Suppressor macrophage treated with lipopolysaccharide for 1 hour (primary cell): ENCODE data around the gene EYS.
"Not testable (repeated sequence)": the region's sequence is repeated elsewhere in the genome, so short reads cannot be mapped to it uniquely, and the experiment has no call there.

Experiments
- DNase-seq, 3 donors: peaks; one replicate each; pipeline ENCODE4 v3.0.0-alpha.2; 2020 to 2022

EYS gene

DNA sequence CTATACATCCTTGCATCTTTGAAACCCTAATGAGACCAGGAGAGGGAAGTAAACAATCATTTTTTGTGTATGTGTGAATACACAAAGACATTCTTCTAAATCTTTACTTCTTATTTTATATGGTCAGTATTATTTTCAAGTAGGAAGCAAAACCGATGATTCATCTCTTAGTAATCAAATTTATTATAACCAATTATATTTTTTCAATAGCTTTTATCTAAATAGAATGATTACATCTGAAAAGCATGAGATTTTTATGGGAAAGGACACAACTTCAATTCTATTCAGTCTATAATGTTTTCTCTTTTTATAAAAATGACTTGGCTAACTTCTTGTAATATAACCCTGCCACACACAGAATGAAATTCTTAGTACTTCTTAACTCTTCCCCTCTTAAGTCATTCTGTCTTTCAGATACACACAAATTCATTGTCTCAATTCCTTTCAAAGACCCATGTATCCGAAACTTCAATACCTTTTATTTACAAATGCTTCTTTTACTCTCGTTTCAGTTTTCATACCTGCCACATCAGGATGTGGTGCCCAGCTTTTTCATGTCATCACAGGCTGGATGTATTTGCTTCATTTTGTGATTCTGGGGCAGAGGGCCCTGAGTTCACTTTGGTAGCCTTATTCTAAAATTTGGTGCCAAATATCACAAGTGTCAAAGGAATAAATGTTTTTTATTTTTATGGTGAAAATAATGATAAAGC lies 1844.4 kb downstream of the EYS start:
- no peak for DNase-seq

DNA sequence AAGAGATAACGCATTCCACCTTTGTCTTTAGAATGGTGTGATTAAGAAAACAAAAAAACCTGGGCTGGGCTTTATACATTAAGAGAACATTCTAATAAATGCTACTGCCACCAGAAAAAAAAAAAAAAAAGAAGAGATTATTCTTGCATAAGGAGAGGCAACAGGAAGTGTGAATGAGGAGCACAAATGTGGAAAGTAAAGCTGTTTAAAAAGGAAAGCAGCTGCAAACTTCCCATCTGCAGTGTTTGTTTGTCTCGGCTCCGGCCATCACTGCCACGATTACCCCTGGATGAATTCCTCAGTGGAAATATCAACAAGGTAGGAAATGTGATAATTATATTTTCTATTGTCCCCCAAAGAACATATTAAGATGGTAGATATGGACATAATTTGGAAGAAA lies 1847.5 kb downstream of the EYS start:
- peak; percentile 17 to 39 (median 32) for DNase-seq

DNA sequence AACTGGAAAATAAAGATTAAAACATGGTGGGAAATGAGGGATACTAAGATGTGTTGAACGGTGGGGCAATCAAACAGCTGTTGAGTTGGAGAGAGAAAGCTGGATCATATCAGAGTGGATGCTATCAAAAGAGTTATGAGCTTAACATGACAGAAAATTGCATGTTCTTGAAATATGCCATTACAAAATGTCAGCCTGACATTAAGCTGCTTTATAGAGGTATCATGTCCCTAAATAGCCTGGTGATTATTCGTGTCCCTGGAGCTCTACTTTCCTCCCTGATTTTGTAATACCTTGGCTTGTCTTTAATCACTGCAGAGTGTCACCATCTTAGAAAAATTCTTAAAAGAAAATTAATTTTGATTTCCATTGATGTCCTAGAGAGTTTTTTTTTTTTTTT lies 1848.3 kb downstream of the EYS start:
- no peak for DNase-seq

DNA sequence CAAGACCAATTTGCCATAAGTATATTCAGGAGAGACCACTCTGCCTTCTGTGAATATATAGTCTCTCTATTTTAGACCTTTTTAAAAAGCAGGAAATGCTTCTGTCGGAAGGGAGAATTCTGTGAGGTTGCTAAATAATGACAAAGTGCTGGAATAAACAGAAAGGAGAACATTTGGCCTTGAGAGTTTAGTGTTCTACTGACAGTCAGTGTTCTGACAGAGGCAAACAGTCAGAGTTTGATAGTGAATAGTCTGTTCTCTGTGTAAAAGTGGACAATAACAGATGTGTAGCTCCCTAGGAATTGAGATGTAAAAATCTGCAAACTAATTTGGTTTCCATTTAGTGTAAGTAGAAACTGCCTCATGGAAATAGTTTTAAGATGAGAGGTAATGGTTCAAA lies 1850.8 kb downstream of the EYS start:
- DNase-seq, result no peak

DNA sequence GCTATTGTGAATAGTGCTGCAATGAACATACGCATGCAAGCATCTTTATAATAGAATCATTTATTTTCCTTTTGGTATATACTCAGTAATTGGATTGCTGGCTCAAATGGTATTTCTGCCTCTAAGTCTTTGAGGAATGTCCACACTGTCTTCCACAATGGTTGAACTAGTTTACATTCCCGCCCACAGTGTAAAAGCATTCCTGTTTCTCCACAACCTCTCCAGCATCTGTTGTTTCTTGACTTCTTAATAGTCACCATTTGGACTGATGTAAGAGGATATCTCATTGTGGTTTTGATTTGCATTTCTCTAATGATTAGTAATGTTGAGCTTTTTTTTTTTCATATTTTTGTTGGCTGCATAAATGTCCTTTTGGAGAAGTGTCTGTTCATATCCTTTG lies 1862.7 kb downstream of the EYS start:
- DNase-seq, result no peak

DNA sequence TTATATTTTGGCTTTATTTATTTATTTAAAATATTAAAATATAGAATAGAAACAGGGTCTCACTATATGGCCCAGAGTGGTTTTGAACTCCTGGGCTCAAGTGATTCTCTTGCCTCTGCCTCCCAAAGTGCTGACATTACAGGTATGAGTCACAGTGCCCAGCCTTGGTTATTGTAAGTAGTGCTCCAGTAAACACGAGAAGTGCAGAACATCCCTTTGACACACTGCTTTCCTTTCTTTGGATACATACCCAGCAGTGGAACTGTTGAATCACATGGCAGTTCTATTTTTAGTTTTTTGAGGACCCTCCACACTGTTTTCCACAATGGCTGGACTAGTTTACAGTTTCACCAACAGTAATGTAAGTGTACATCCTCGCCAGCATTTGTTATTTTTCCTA lies 1867.5 kb downstream of the EYS start:
- no peak for DNase-seq

DNA sequence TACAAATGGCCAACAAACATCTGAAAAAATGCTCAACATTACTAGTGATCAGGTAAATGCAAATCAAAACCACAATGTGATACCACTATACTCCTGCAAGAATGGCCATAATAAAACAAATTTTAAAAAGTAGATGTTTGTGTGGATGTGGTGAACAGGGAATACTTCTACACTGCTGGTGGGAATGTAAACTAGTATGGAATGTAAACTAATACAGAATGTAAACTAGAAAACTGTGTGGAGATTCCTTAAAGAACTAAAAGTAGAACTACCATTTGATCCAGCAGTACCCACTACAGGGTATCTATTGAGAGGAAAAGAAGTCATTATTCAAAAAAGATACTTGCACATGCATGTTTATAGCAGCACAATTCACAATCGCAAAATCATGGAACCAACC lies 1878.3 kb downstream of the EYS start:
- DNase-seq, result not testable (repeated sequence)

DNA sequence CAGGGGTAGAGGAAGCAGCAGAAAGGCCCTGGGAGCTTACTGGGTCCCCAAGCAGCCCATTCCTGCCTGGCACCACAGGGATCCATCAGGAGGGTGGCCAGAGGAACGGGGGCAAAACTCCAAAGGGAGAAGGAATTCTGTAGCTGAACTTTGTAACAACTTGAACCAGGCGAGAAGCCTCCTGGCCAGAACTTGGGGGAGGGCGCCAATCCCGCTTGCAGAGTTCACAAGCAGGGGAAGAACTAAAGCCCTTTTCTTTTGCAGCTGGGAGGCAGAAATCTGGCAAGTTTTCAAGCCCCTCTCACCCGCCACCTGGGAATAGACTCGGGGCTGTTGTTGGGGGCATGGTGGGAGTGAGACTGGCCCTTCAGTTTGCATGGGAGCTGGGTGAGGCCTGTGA lies 1882.3 kb downstream of the EYS start:
- no peak for DNase-seq

DNA sequence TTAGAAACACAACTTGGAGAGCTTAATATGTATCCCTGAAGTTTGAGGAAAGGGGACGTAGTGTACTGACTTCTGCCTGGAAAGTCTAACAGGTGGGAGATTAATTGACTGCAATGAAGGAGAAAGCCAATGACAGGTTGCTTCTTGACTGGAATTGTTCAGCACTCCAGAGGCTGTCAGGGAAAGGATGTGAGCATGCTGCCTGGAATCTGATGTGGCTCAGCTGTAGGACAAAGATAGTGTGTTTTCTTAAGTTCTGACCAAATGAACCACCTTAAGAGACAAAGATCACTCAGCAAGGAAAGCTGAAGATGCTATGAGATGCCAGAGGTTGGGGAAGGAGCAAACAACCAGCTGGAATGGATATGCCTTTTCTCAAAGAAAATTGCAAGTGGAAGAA lies 1885.6 kb downstream of the EYS start:
- DNase-seq, result no peak

DNA sequence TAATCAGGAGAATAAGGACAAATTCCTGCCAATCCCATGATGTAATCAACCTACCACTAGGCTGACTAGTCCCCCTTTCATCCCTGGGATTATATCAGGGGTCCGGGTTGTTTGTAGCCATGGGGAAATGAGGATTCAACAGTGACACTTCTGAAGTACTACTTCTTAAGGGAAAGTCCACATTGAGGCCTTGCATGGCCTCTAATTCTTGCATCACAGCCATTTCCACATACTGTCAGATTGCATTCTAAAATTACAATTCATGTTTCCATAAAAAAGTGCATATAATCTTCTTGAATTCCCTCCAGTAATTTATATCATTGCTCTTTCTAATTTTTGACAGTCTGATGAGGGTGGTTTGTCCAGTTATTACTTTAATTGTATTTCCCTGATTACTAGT lies 1887.2 kb downstream of the EYS start:
- peak; percentile 45 to 83 (median 72) for DNase-seq

DNA sequence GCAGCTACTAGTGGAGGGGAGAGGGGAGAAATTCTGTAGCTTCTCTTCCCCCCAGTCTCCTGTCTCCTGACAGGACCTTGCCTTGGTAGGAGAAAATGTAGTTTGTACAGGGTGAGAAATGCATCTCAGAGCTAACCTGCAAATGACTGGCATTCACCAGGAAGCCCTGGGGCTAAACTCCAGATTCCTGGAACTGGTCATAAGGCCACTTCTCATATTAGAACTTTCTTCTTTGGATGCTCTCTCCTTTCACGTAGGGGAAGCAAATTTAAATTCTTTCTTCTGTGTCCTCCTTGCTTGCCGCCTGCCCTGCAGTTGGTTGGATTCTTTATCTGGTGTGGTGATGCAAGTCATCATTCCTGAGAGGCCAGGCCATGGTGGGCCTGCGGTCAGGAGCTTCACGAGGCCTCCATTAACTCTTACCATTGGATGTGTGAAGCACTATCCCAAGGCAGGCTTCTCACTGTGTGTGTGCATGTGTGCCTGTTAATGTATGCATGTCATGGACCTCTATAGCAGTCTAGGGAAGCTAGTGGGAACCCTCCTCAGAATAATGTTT lies 1889.5 kb downstream of the EYS start:
- DNase-seq, result no peak

DNA sequence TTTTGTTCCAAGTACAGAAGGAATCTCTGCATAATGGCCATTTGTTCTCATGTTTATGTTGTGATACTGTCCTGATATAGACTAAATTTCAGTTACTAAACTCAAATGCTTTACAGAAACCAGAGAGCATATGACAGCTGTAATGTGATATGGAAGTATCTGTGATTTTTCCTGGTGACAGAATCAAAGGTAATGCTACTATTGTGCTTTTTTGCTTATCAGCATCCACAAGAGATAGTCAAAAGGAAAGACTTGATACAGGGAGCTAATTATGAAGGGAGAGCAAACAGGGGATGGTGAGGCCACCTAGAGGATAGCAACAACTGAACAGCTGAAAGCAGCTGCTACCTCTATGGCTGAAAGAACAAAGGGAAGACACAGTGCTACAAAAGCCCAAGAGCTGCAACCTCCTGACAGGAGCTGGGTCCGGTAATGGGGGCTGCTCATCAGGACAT lies 1890.0 kb downstream of the EYS start:
- no peak for DNase-seq

DNA sequence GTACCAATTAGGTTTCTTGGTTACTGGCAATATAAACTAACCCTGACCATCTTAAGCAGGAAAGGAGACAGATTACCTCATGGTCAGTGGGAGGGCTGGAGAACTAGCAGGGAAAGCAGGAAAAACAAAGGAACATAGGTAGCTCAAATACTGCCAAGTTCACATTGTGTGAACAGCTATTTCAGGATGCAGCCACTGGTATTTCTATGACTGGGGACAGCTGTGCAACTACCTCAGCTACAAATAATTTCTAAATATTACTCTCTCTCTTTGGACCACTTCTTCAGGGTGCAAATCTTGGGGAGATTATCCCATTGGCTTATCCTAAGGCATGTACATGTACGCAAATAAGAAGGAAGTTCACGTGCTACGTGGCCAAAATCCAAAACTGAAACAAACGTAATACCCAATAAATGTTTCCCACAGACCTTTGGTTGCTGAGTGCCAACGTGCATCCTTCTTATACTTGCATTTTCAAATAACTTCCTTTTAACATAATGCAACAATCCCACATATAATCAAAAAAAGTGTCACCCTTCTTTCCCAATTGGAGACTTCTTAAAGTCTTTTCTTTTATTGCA lies 1890.5 kb downstream of the EYS start:
- peak in 2 of 3 donors; percentile 31 to 50 for DNase-seq

DNA sequence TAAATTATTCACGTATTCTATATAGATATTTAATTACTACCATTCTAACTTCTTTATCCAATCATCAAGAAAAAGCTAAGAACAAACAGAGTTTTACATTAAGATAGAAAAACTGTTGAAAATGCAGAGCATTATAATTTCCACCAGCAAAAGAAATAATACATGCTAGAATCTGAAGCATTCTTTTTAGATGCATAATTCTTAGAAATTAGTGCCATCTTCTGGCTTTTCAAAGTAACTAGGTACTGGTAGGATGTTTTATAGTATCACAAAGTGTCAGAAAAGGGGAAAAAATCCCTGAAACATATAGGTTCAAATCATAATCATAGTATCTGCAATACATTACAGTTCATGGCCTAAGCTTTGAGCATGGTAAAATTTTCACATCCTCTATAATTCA lies 1892.6 kb downstream of the EYS start:
- DNase-seq, result no peak

DNA sequence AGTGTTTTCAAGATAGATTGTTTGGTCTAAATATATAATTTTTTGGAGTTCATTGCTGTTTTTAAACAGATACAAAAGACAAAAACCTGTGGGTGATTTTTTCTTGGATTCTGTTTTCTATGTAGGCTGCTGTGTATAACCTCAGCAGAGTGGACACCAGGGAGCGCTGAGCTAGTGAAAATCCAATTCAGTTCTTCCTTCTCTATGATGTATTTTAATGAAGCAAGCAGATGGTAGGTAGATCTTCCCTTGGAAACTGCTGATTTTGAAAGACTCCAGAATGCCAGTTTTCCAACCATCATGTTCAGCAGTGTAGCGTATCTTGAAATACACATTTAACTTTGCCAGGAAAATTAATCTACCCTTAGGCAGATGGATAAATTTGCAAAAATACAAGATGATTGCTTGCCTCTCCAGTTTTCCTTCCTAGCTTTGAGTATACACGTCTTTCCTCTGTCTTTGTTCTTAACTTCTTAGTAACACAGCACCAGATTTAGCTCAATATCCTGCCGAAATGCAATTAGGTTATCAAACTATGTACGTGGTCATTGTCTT lies 1893.4 kb downstream of the EYS start:
- peak in 1 of 3 donors; percentile 14 for DNase-seq

DNA sequence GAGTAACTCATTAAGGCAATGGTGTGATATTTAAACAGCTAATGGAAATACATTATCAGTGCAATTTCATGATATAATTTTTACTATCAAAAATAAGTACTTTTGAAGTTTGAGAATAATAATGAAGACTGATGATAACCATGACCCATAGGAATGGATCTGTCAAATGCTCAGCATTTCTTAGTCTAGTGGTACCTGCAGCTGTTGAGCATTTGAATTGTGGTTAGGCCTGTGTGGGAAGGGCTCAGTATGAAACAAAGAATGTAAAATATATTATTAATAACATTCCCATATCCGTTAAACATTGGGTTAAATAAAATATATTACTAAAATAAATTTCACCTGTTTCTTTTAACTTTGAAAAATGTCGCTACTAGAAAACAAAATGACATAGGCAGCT lies 1898.5 kb downstream of the EYS start:
- no peak for DNase-seq

DNA sequence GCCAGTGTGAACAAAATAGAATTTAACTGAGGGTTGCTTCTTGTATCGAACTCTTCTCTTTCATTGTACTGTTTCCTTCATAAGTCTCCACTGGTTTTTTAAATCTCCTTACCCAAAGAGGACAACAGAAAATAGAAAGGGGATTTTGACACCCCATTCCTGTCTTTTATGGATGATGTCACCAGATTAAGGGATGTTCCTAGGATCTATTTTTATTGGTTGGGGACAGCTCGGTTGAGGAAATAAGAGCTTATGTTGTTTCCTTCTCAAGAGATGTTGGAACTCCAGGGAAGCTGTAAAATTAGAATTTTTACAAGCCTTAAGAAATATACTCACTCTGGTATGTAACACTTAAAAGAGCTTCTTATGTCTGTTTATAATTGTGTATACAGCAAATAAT lies 1900.0 kb downstream of the EYS start:
- peak; percentile 43 to 69 (median 61) for DNase-seq

DNA sequence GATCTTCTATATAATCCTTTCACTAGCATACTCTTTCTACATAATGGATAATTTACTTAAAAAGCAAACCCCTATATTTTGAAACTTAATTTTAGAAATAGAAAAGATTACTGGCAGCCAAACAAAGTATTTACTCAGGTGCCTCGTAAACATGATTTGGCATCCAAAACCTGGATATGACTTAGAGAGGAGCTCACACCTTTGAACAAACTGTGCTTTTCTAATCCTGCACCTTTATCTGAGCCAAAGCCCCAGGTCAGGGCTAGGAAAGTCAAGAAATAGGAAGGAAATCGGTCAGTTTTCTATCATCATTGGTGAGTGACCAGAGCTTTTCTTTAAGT lies 1900.5 kb downstream of the EYS start:
- DNase-seq, result no peak

DNA sequence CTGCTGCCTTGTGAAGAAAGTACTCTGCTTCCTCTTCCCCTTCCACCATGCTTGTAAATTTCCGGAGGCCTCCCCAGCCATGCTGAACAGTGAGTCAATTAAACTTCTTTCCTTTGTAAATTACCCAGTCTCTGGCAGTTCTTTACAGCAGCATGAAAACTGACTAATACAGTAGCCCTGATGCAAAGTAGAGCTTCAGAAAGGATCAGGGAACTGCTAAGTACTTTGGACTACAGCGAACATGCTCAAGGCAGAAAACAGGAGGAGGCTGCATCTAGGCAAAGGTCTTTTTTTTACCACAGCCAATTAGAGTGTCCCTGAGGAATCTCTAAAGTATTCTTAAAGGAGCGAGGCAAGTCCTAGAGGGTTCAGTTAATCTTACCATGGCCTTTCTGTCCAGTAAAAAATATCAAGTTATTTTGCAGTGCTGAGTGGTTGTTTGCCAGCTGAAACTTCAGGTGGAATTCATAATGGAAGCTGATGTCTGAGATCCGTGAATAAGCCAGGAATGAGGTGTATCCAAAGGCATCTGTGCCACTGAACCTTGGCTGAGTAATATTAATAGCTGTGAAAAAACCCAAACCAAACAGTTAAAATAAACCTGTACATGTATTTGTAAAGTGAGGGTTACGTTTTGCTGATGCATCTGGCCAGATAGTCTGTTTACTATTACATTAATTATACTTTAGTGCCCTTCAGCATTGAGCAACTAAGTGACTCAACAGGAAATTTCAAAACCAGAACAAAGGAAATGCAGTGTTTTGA lies 1901.0 kb downstream of the EYS start:
- peak; percentile 80 to 94 (median 93) for DNase-seq

DNA sequence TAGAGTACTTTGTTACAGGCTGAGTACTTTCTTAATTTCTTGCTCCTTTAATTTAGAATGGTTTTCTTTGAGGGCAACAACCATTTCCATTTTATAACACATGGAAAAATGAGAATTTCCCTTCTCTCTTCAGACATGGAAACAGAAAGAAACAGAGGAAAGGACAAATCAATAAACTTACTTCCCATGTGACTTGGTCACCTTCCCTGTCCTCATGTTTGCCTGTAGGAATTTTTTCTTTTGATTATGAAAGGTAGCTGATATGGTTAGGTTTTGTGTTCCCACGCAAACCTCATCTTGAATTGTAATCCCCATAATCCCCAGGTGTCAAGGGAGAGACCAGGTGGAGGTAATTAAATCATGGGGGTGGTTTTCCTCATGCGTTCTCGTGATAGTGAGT lies 1901.7 kb downstream of the EYS start:
- no peak for DNase-seq

DNA sequence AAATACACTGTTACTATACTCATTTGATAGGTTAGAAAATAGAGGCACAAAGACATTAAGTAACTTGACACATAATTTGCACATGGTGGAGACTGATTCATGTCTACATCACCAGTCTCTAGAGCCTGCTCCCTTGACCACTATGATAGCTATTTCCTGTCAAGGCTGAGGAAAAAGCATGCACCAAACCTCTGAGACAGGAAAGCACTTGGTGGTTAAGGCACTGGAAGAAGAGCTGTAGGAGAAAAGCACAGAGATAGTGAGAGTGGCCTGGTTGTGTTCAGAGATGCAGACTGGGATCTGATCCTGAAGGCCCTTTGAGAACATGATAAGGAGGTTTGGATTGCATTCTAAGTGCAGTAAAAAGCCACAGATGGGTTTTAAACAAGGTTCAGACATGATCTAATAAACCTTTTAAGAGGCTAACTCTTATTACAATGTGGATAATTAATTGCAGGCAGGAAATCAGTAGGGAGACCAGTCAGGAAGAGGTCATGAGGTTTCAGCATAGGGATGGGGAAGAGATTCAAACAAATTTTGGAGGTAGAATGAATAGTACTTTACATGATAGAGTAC lies 1902.6 kb downstream of the EYS start:
- DNase-seq, result peak; percentile 8 to 62 (median 55)

DNA sequence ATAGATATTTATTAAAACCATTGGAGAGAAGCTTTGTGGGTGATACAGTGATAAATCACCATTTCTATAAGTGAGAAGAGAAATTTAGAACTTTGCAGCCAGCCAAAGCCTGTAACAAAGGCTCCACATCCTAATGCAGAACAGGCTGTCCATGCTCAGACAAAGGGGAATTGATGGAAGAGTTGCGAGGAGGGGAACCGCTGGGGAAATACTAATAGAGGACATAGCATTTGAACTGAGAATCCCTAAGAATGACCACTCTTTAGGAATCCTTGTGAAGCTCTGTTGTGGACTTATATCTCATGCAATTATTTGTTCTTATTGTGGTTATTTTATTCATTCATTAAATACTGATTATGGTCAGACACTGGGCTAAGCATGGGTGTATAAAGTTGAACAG lies 1903.7 kb downstream of the EYS start:
- no peak for DNase-seq

DNA sequence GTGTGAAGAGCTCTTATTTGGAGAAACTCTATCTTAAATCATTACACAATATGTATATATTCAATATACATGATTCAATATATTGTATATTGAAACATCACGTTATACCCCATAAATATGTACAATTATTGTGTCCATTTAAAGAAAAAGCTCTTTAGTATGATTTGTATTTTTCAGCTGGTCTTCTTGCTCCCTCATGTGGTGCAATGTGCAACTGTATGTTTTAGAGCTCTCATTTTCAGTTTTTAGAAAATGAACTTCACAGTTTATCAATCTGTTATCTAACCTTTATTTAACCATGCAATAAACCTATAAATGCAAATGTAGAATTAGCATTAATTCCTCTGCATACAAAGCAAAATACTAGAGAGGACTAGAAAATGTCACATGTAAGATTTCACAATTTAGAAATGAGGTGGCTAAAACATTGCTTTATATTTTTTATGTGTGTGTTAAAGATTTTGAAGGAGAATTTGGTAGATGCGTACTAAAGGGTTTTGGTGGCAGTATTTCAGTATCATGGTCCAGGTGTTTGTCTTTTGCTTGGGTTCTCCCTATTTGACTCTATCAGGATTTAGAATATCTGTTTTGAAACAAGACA lies 1904.3 kb downstream of the EYS start:
- DNase-seq, result peak; percentile 39 to 64 (median 63)
